Fibroblast of the aortic adventitia (primary cell): ENCODE results near the gene IGF2. TPM values are rescaled to one million over a fixed set of nuclear protein-coding genes. Genes with fewer than 3 reads are reported as not detected.

ENCODE experiments used
- DNase-seq: peaks from one replicate; pipeline ENCODE4 v3.0.0-alpha.2; 2010; ENCODE audit warnings: low read depth
- H3K4me3 ChIP-seq: 2 replicates; pipeline ENCODE4 v1.5.1; 2011; ENCODE audit warnings: low read depth, mild to moderate bottlenecking, control low read depth, low read length, moderate library complexity
- CTCF ChIP-seq: IDR thresholded peaks from 2 replicates; pipeline ENCODE4 v1.5.1; 2011; ENCODE audit warnings: mild to moderate bottlenecking, low read length, control low read depth, inconsistent platforms; ENCODE audit not compliant: insufficient read depth
- total RNA-seq: library from RNA; depleted of rRNA; stranded (reverse); fragments of >200 nt; gene quantifications from 2 replicates; pipeline ENCODE4 v1.2.3, GENCODE V29; 2012; ENCODE audit warnings: low replicate concordance

Gene IGF2
- total RNA-seq, 1 donor: 3.3 TPM

GRCh38 chr11:2146051-2146450 is 6.9 kb upstream of the IGF2 start:
- no peak for DNase-seq
- H3K4me3 ChIP-seq: no peak overlapping the region
- TF ChIP-seq CTCF: no peak

GRCh38 chr11:2144544-2145248 is 5.5 kb upstream of the IGF2 start:
- no peak overlapping the region for H3K4me3 ChIP-seq
- no peak for TF ChIP-seq CTCF
- DNase-seq: no peak

GRCh38 chr11:2143799-2144543 is 4.8 kb upstream of the IGF2 start:
- H3K4me3 ChIP-seq: no peak overlapping the region
- no peak for DNase-seq
- no peak for TF ChIP-seq CTCF

GRCh38 chr11:2143477-2143798 is 4.2 kb upstream of the IGF2 start:
- TF ChIP-seq CTCF: no peak
- no peak overlapping the region for H3K4me3 ChIP-seq
- no peak for DNase-seq

- H3K4me3 ChIP-seq: no peak overlapping the region
- peak; percentile 15 for DNase-seq
- no peak for TF ChIP-seq CTCF
Measured at GRCh38 chr11:2142762-2143202, 3.6 kb upstream of the IGF2 start.

- no peak overlapping the region for H3K4me3 ChIP-seq
- DNase-seq: peak; percentile 47
- TF ChIP-seq CTCF: no peak
Measured at GRCh38 chr11:2142300-2142759, 3.1 kb upstream of the IGF2 start.
